CD4-positive, CD25-positive, alpha-beta regulatory T cell (primary cell): Measurements from ENCODE around the gene CALB2. TPM values are rescaled to one million over a fixed set of nuclear protein-coding genes. Genes with fewer than 3 reads are reported as not detected.
"Not testable (repeated sequence)": the region's sequence is repeated elsewhere in the genome, so short reads cannot be mapped to it uniquely, and the experiment has no call there.

Experiments
- ATAC-seq, 2 donors: fragments of 150-1000 bp; cut with Tn5 transposase; one replicate each; pipeline ENCODE4 v1.10.0; 2021; ENCODE audit warnings: low read depth in 2 of 2, moderate number of reproducible peaks in 2 of 2, moderate library complexity in 1 of 2
- DNase-seq, 3 donors: peaks; one replicate each; pipeline versions ENCODE4 v3.0.0 to v3.0.0-alpha.2; 2012 to 2022; ENCODE audit warnings: mixed read lengths in 1 of 3
- H3K27ac ChIP-seq: one replicate; pipeline ENCODE4 v1.7.0; 2013; ENCODE audit warnings: mild to moderate bottlenecking, low read length; ENCODE audit not compliant: insufficient read depth, poor library complexity, severe bottlenecking
- H3K27me3 ChIP-seq: one replicate; pipeline ENCODE4 v1.7.0; 2013; ENCODE audit warnings: low read length; ENCODE audit not compliant: control insufficient read depth, insufficient read depth
- H3K36me3 ChIP-seq: one replicate; pipeline ENCODE4 v1.7.0; 2013; ENCODE audit warnings: mild to moderate bottlenecking, low read length, moderate library complexity; ENCODE audit not compliant: control insufficient read depth, insufficient read depth
- H3K4me1 ChIP-seq: 2 replicates; pipeline ENCODE4 v1.7.0; 2013; ENCODE audit warnings: mild to moderate bottlenecking, low read length; ENCODE audit not compliant: insufficient read depth, control insufficient read depth, poor library complexity, severe bottlenecking
- H3K4me3 ChIP-seq: one replicate; pipeline ENCODE4 v1.7.0; 2013; ENCODE audit warnings: low read depth, mild to moderate bottlenecking, low read length, moderate library complexity
- H3K9me3 ChIP-seq, 2 experiments: 1 replicate in 1 of 2; 2 replicates in 1 of 2; pipeline ENCODE4 v1.7.0; 2013; ENCODE audit warnings: low read length in 2 of 2, mild to moderate bottlenecking in 1 of 2, moderate library complexity in 1 of 2; ENCODE audit not compliant: control insufficient read depth in 2 of 2
- H3K27ac Mint-ChIP-seq, 3 donors: one replicate each; pipeline ENCODE4 v1.8.0; 2020 to 2022; ENCODE audit warnings: mild to moderate bottlenecking in 3 of 3, mixed read lengths in 3 of 3, moderate library complexity in 2 of 3
- H3K27me3 Mint-ChIP-seq: one replicate; pipeline ENCODE4 v1.8.0; 2022; ENCODE audit warnings: mild to moderate bottlenecking, mixed read lengths
- H3K36me3 Mint-ChIP-seq: one replicate; pipeline ENCODE4 v1.8.0; 2020; ENCODE audit warnings: mixed read lengths
- H3K4me1 Mint-ChIP-seq, 4 donors: one replicate each; pipeline ENCODE4 v1.8.0; 2020 to 2022; ENCODE audit warnings: mixed read lengths in 4 of 4, mild to moderate bottlenecking in 1 of 4
- H3K4me3 Mint-ChIP-seq, 4 donors: one replicate each; pipeline ENCODE4 v1.8.0; 2020 to 2022; ENCODE audit warnings: mild to moderate bottlenecking in 4 of 4, mixed read lengths in 4 of 4, moderate library complexity in 3 of 4
- H3K9me3 Mint-ChIP-seq, 7 donors: one replicate each; pipeline ENCODE4 v1.8.0; 2020 to 2022; ENCODE audit warnings: mixed read lengths in 7 of 7, mild to moderate bottlenecking in 3 of 7, moderate library complexity in 2 of 7
- polyA plus RNA-seq, 4 donors: library from polyadenylated mRNA; unstranded; fragments of 300-500 nt; fragmentation: Illumina TruSeq; gene quantifications; one replicate each; pipeline ENCODE4 v1.2.3, GENCODE V29; 2021
- total RNA-seq: library from RNA; stranded (reverse); gene quantifications from one replicate; pipeline ENCODE4 v1.2.3, GENCODE V29; 2022

Gene CALB2, protein sequence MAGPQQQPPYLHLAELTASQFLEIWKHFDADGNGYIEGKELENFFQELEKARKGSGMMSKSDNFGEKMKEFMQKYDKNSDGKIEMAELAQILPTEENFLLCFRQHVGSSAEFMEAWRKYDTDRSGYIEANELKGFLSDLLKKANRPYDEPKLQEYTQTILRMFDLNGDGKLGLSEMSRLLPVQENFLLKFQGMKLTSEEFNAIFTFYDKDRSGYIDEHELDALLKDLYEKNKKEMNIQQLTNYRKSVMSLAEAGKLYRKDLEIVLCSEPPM
- total RNA-seq, result not detected
- not detected for polyA plus RNA-seq

DNA sequence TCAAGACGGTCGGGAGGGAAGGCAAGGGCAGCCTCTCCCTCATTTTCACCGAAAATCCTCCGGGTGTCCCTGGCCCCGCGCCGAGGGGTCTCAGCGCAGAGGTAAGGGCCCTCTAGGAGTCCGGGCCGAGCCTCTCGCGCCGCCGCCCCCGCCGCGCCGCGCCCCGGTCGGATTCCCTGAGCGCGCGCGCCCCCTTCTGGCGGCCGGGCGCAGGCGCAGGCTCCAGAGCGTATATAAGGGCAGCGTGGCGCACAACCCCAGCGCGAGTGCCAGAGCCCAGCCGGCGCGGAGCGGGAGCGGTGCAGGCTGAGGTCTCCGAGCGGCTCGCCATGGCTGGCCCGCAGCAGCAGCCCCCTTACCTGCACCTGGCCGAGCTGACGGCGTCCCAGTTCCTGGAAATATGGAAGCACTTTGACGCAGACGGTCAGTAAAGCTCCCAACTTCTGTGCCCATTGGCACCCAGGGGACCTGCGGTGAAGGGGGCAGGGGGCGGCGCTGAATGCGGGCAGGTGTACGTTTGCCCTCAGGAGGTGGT lies at the start of gene CALB2:
Gene CALB2, plus strand, starts transcription at position 260 of the 535 bp plus-strand sequence. Its CDS starts 70 bp downstream, at position 330.
- no peak within 1 kb of the TSS for H3K27ac ChIP-seq
- H3K9me3 ChIP-seq, result no peaks in the 10 kb centered on the region
- H3K4me3 ChIP-seq, result no peak within 1 kb of the TSS
- no peaks in the 10 kb centered on the region for H3K36me3 ChIP-seq
- Mint-ChIP-seq H3K27ac (no peak within 1 kb of the TSS), H3K9me3 (no peaks in the 10 kb centered on the region), H3K36me3 (no peaks in the 10 kb centered on the region), H3K4me3 (no peak within 1 kb of the TSS), H3K27me3 (peaks cover 21% of the 10 kb centered on the region), H3K4me1 (peaks cover 0 to 6% (median 2%) of the 10 kb centered on the region in 4 donors)
- peaks cover 8% of the 10 kb centered on the region for H3K4me1 ChIP-seq
- no peaks in the 10 kb centered on the region for H3K27me3 ChIP-seq
- DNase-seq (peak; percentile 33 to 56 (median 56)), ATAC-seq (peak; percentile 71 to 79)

DNA sequence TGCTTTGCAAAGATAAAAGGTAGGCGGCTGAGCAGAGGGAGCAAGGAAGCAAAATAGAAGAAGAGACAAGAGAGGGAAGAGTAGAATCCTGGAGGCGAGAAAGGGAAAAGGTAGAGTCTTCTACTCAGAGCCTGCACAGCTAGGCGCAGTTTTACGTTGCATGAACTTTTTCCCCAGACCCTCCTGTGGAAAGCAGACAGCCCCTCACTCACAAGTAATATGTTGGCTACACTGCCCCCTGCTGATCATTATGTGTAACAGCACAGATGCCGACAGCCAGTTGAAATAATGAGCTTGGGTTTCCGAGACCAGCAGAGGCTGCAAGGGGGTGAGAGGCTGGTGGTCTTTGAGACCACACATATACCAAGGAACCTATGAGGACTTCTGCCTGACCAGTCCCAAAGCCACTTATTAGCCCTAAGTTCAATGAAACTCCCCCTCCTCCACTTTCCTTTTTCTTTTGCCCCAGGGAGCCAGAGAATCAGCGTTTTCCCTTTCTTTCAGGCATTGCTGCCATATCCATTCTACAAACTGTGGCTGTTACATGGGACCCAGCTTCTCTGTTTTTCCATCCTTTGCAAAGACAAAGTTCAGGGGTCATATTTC lies 46.9 kb upstream of the CALB2 start:
- Histone ChIP-seq H3K27me3 (no peaks in the 10 kb centered on the region), H3K4me3 (no peak overlapping the region), H3K36me3 (no peaks in the 10 kb centered on the region), H3K4me1 (no peaks in the 10 kb centered on the region), H3K9me3 (no peaks in the 10 kb centered on the region), H3K27ac (no peak overlapping the region)
- peak in 2 of 3 donors; percentile 17 to 30 for DNase-seq
- peaks cover 0 to 3% (median 0%) of the 10 kb centered on the region in 7 donors for H3K9me3 Mint-ChIP-seq
- H3K27ac Mint-ChIP-seq, result no peak overlapping the region
- H3K27me3 Mint-ChIP-seq, result peaks cover 24% of the 10 kb centered on the region
- H3K4me1 Mint-ChIP-seq, result peaks cover 0 to 2% (median 0%) of the 10 kb centered on the region in 4 donors
- no peaks in the 10 kb centered on the region for H3K36me3 Mint-ChIP-seq
- ATAC-seq, result no peak
- no peak overlapping the region for H3K4me3 Mint-ChIP-seq

DNA sequence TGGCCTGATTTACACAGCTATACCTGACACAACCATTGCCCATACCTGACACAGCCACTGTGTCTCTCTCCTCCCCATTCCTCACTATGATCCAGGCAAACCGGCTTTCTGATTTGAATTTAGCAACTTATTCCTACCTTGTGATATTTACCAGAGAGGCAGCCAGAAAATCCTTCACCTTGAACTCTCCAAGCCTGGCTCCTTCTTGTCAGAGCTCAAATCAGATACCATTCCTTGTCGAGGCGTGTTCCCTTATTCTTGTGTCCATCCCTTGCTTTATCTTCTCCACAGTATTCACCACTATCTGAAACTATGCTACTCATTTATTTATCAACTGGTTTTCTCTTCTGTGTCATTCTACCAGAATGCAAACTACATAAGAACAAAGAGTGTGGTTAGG lies 44.9 kb upstream of the CALB2 start:
- not testable (repeated sequence) for H3K9me3 ChIP-seq, H3K4me3 Mint-ChIP-seq, DNase-seq, H3K36me3 ChIP-seq, ATAC-seq, H3K27ac Mint-ChIP-seq, H3K4me3 ChIP-seq, H3K4me1 ChIP-seq, H3K27me3 ChIP-seq, H3K27ac ChIP-seq, H3K36me3 Mint-ChIP-seq, H3K9me3 Mint-ChIP-seq, H3K4me1 Mint-ChIP-seq
- peaks cover 20% of the 10 kb centered on the region for H3K27me3 Mint-ChIP-seq

DNA sequence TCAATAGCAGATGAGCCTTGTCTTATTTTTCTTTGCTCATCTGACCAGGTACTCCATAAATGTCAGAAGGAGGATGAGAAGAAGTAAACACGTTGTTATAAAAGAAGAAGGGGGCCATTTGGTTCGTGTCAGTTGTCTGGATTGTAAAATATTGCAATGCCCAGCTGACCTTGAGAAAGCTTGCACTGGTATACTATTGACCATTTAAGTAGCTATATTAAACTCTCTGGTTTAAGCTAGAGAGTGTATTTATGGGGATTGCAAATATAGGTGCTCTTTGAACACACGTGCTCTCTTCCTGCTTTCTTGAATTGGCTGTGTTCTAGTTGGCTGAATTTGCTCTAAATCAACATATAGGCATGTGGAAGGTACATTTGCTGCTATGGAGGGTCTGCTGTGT lies 43.3 kb upstream of the CALB2 start:
- Histone ChIP-seq H3K36me3 (no peaks in the 10 kb centered on the region), H3K4me3 (no peak overlapping the region), H3K27me3 (no peaks in the 10 kb centered on the region), H3K9me3 (no peaks in the 10 kb centered on the region), H3K4me1 (no peaks in the 10 kb centered on the region), H3K27ac (no peak overlapping the region)
- no peak overlapping the region for H3K4me3 Mint-ChIP-seq
- H3K36me3 Mint-ChIP-seq, result no peaks in the 10 kb centered on the region
- no peak overlapping the region for H3K27ac Mint-ChIP-seq
- H3K4me1 Mint-ChIP-seq, result peaks cover 0 to 2% (median 0%) of the 10 kb centered on the region in 4 donors
- H3K27me3 Mint-ChIP-seq, result peaks cover 18% of the 10 kb centered on the region
- H3K9me3 Mint-ChIP-seq, result no peaks in the 10 kb centered on the region
- no peak for DNase-seq
- ATAC-seq, result no peak

DNA sequence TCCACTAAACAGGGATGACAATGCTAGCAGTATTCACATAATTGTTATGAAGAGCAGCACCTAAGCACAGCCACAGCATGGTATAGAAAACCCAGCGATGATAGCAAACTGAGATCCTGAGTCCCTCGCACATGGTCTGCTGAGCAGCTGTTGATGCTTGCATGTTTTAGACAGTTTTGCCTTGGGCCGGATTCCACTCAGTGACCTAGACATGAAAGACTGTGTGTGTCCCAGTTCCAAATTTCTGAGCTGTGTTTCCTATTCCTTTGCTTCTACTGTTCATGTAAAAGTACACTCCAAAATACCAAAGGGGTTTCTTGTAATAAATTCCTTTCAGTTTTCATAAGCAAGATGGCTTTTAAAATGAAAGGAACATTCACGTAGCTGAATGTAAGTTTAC lies 38.5 kb upstream of the CALB2 start:
- Mint-ChIP-seq H3K27ac (no peak overlapping the region), H3K27me3 (peaks cover 21% of the 10 kb centered on the region), H3K9me3 (no peaks in the 10 kb centered on the region), H3K36me3 (no peaks in the 10 kb centered on the region), H3K4me1 (no peaks in the 10 kb centered on the region), H3K4me3 (no peak overlapping the region)
- Histone ChIP-seq H3K27ac (no peak overlapping the region), H3K4me1 (no peaks in the 10 kb centered on the region), H3K9me3 (no peaks in the 10 kb centered on the region), H3K27me3 (no peaks in the 10 kb centered on the region), H3K4me3 (no peak overlapping the region), H3K36me3 (no peaks in the 10 kb centered on the region)
- DNase-seq, result no peak
- no peak for ATAC-seq

DNA sequence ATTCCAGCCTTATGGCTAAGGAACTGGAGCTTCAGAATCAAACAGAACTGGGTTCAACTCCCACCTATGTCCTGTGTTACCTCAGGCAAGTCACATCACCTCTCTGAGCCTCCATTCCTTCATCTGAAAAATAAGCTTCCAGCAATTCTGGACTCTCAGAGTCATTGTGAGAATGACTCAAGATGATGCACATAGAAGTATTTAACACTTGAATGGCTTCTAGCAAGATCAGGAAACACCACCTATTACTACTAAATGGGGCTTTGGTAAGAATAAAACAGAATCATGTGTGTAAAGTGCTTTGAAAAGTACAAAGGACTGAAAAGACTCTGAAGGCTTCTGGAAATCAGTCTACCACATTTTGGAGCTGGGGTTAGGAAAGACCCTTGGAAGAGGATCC lies 30.8 kb upstream of the CALB2 start:
- peaks cover 0 to 5% (median 1%) of the 10 kb centered on the region in 7 donors for H3K9me3 Mint-ChIP-seq
- H3K27ac Mint-ChIP-seq, result no peak overlapping the region
- H3K36me3 ChIP-seq, result no peaks in the 10 kb centered on the region
- peaks cover 28% of the 10 kb centered on the region for H3K27me3 Mint-ChIP-seq
- no peak for ATAC-seq
- H3K27ac ChIP-seq, result no peak overlapping the region
- no peaks in the 10 kb centered on the region for H3K4me1 ChIP-seq
- H3K9me3 ChIP-seq, result no peaks in the 10 kb centered on the region
- no peak for DNase-seq
- no peak overlapping the region for H3K4me3 ChIP-seq
- peaks cover 2% of the 10 kb centered on the region for H3K27me3 ChIP-seq
- no peaks in the 10 kb centered on the region for H3K36me3 Mint-ChIP-seq
- H3K4me3 Mint-ChIP-seq, result no peak overlapping the region
- H3K4me1 Mint-ChIP-seq, result no peaks in the 10 kb centered on the region

DNA sequence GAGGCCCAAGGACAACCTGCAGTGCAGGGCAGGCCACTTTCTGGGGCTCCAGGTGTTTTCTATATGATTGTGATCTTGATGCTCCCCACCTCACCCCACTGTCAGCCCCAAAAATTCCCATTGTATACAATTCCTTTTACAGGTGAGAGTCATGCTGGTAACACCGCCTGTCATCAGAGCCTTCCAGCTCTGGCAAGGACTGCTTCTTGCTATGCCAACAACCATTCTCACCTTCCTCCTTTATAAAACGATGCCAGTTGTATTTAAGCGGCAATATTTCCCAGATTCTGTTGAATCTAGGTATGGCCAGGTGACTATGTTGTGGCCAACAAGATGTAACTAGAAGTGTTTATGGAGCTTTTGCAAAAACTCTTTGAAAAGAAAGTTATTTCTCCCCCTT lies 30.4 kb upstream of the CALB2 start:
- Mint-ChIP-seq H3K36me3 (no peaks in the 10 kb centered on the region), H3K27me3 (peaks cover 28% of the 10 kb centered on the region), H3K4me1 (no peaks in the 10 kb centered on the region), H3K9me3 (peaks cover 0 to 5% (median 1%) of the 10 kb centered on the region in 7 donors), H3K27ac (no peak overlapping the region), H3K4me3 (no peak overlapping the region)
- H3K27me3 ChIP-seq, result peaks cover 2% of the 10 kb centered on the region
- H3K4me3 ChIP-seq, result no peak overlapping the region
- no peaks in the 10 kb centered on the region for H3K9me3 ChIP-seq
- ATAC-seq (no peak), DNase-seq (no peak)
- H3K27ac ChIP-seq, result no peak overlapping the region
- H3K4me1 ChIP-seq, result no peaks in the 10 kb centered on the region
- H3K36me3 ChIP-seq, result no peaks in the 10 kb centered on the region

DNA sequence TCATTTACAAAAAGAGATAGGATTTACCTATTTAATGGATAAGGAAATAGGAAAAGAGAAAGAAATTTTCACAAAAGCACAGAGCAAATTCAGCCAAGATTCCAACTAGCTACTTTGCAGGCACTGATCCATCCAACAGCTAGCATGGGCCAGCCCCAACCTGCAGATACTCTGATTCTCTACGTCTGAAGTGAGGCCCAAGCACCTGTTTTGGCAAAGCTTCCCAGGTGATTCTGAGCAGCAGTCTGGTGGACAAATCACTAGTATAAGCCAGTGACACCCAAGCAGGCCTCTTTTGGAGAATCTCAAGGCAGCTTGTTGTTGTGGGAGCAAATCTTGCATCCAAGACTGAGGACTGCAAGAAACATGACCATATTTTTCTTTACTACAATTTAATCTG lies 20.9 kb upstream of the CALB2 start:
- ATAC-seq, result no peak
- Mint-ChIP-seq H3K27ac (no peak overlapping the region), H3K9me3 (peaks cover 0 to 6% (median 0%) of the 10 kb centered on the region in 7 donors), H3K4me1 (peaks cover 0 to 2% (median 0%) of the 10 kb centered on the region in 4 donors), H3K27me3 (no peaks in the 10 kb centered on the region), H3K36me3 (no peaks in the 10 kb centered on the region), H3K4me3 (no peak overlapping the region)
- Histone ChIP-seq H3K27me3 (peaks cover 2% of the 10 kb centered on the region), H3K27ac (no peak overlapping the region), H3K36me3 (no peaks in the 10 kb centered on the region), H3K4me3 (no peak overlapping the region), H3K4me1 (no peaks in the 10 kb centered on the region), H3K9me3 (no peaks in the 10 kb centered on the region)
- no peak for DNase-seq
